ENCODE data around the gene EPGN.

EPGN gene

DNA sequence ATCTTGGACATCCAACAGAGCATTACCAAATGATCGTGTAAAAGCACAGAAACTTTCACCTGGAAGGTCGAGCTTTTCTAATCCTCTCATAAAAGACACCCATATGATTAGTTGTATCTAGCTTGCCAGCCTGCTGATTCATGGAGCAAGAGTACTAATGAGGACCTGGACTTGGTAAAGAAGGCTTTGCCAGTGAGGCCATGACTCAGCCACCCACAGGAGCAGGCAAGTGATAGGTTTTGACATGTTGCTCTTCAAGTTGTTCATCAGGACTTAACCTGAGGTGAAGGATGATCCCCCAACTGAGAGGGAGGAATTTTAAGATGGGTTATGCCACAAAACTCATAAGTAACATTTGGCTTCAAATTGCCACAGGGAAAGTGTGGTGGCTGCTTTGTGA, 24.7 kb upstream of the EPGN start:
- TF ChIP-seq, protein P1, sequence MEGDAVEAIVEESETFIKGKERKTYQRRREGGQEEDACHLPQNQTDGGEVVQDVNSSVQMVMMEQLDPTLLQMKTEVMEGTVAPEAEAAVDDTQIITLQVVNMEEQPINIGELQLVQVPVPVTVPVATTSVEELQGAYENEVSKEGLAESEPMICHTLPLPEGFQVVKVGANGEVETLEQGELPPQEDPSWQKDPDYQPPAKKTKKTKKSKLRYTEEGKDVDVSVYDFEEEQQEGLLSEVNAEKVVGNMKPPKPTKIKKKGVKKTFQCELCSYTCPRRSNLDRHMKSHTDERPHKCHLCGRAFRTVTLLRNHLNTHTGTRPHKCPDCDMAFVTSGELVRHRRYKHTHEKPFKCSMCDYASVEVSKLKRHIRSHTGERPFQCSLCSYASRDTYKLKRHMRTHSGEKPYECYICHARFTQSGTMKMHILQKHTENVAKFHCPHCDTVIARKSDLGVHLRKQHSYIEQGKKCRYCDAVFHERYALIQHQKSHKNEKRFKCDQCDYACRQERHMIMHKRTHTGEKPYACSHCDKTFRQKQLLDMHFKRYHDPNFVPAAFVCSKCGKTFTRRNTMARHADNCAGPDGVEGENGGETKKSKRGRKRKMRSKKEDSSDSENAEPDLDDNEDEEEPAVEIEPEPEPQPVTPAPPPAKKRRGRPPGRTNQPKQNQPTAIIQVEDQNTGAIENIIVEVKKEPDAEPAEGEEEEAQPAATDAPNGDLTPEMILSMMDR (IDR thresholded peaks at IDR 0.05; ENCODE audit: low read depth, low read length), result no peak
- Histone ChIP-seq H3K36me3 (no peaks in the 10 kb centered on the region), H3K9me3 (no peaks in the 10 kb centered on the region), H3K27me3 (no peaks in the 10 kb centered on the region), H3K4me3 (ENCODE audit: low read depth, low read length) (no peak overlapping the region), H3K4me1 (no peaks in the 10 kb centered on the region)
- no peak for DNase-seq

- H3K36me3 ChIP-seq, result no peaks in the 10 kb centered on the region
- no peak for DNase-seq
- TF ChIP-seq, protein P1 (IDR thresholded peaks at IDR 0.05; ENCODE audit: low read depth, low read length), result no peak
- H3K9me3 ChIP-seq, result no peaks in the 10 kb centered on the region
- H3K27me3 ChIP-seq, result no peaks in the 10 kb centered on the region
- no peak overlapping the region for H3K4me3 ChIP-seq (ENCODE audit: low read depth, low read length)
- no peaks in the 10 kb centered on the region for H3K4me1 ChIP-seq
Observed at GRCh38 chr4:74284053-74284452, 24.2 kb upstream of the EPGN start.

DNA sequence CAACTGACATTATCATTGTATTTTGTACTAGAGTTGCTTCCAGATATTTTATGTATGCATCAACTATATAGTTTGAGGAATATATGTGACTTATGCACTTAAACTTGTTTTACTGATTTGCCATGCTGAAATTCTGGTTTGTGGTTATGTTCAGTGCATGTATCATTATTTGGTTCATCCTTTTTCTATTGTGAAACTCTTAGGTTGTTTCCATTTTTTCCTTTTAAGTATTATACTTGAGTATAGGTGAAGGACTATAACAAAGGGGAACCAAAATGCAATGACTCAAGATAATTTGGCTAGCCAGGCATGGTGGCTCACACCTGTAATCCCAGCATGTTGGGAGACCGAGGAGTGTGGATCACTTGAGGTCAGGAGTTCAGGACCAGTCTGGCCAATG, 21.1 kb upstream of the EPGN start:
- Histone ChIP-seq H3K9me3 (no peaks in the 10 kb centered on the region), H3K27me3 (no peaks in the 10 kb centered on the region), H3K4me3 (ENCODE audit: low read depth, low read length) (no peak overlapping the region), H3K4me1 (no peaks in the 10 kb centered on the region), H3K36me3 (no peaks in the 10 kb centered on the region)
- TF ChIP-seq, protein P1 (IDR thresholded peaks at IDR 0.05; ENCODE audit: low read depth, low read length), result no peak
- DNase-seq, result no peak

GRCh38 chr4:74287791-74288190, 20.5 kb upstream of the EPGN start:
- no peak for DNase-seq
- TF ChIP-seq, protein P1 (IDR thresholded peaks at IDR 0.05; ENCODE audit: low read depth, low read length), result no peak

GRCh38 chr4:74291471-74291870, 16.8 kb upstream of the EPGN start:
- H3K4me1 ChIP-seq, result no peaks in the 10 kb centered on the region
- no peaks in the 10 kb centered on the region for H3K27me3 ChIP-seq
- no peaks in the 10 kb centered on the region for H3K36me3 ChIP-seq
- TF ChIP-seq, protein P1 (IDR thresholded peaks at IDR 0.05; ENCODE audit: low read depth, low read length), result no peak
- no peak for DNase-seq
- no peaks in the 10 kb centered on the region for H3K9me3 ChIP-seq
- no peak overlapping the region for H3K4me3 ChIP-seq (ENCODE audit: low read depth, low read length)

More at GRCh38 chr4:74287791-74288190, 20.5 kb upstream of the EPGN start:
- Histone ChIP-seq H3K4me3 (ENCODE audit: low read depth, low read length) (no peak overlapping the region), H3K27me3 (no peaks in the 10 kb centered on the region), H3K4me1 (no peaks in the 10 kb centered on the region), H3K9me3 (no peaks in the 10 kb centered on the region), H3K36me3 (no peaks in the 10 kb centered on the region)

- TF ChIP-seq, protein P1 (IDR thresholded peaks at IDR 0.05; ENCODE audit: low read depth, low read length), result no peak
- H3K9me3 ChIP-seq, result no peaks in the 10 kb centered on the region
- H3K27me3 ChIP-seq, result no peaks in the 10 kb centered on the region
- no peaks in the 10 kb centered on the region for H3K4me1 ChIP-seq
- no peak overlapping the region for H3K4me3 ChIP-seq (ENCODE audit: low read depth, low read length)
- no peak for DNase-seq
- H3K36me3 ChIP-seq, result no peaks in the 10 kb centered on the region
Observed at GRCh38 chr4:74292111-74292870, 16.0 kb upstream of the EPGN start.
